Activated CD4-positive, alpha-beta memory T cell treated with anti-CD3 and anti-CD28 coated beads for 36 hours (primary cell): ENCODE measurements around the gene SALL3. TPM values are rescaled to one million over a fixed set of nuclear protein-coding genes. Genes with fewer than 3 reads are reported as not detected.

Experiments used
- CTCF ChIA-PET: fragments of 350-600 bp; sonication (Branson Sonifier 250); formaldehyde crosslinking; loops from one replicate; lab custom pipeline; 2021; ENCODE audit warnings: antibody characterized with exemption, inconsistent platforms; lab: Charles Lee
- POLR2A ChIA-PET: fragments of 350-600 bp; sonication (Branson Sonifier 250); formaldehyde crosslinking; loops from one replicate; lab custom pipeline; 2021; ENCODE audit warnings: antibody characterized with exemption; lab: Charles Lee
- DNase-seq: peaks from one replicate; pipeline ENCODE4 v3.0.0-alpha.2; 2020
- H3K27ac Mint-ChIP-seq: one replicate; pipeline ENCODE4 v1.8.0; 2021; ENCODE audit warnings: mixed read lengths
- H3K27me3 Mint-ChIP-seq: one replicate; pipeline ENCODE4 v1.8.0; 2021; ENCODE audit warnings: mixed read lengths
- H3K36me3 Mint-ChIP-seq: one replicate; pipeline ENCODE4 v1.8.0; 2021; ENCODE audit warnings: mixed read lengths
- H3K4me1 Mint-ChIP-seq: one replicate; pipeline ENCODE4 v1.8.0; 2021; ENCODE audit warnings: low read depth, mixed read lengths
- H3K4me3 Mint-ChIP-seq: one replicate; pipeline ENCODE4 v1.8.0; 2021; ENCODE audit warnings: mild to moderate bottlenecking, mixed read lengths
- H3K9me3 Mint-ChIP-seq: one replicate; pipeline ENCODE4 v1.8.0; 2021; ENCODE audit warnings: mixed read lengths
- intact Hi-C: fragments of 100-400 bp; cut with micrococcal nuclease; formaldehyde crosslinking; loops from one replicate; pipeline ENCODE4 v1.15.1; 2023
- total RNA-seq, 2 experiments: library from RNA; stranded (reverse); gene quantifications; one replicate each; pipeline ENCODE4 v1.2.3, GENCODE V29; 2021

The SALL3 gene
- total RNA-seq, 2 experiments from 2014 or later, result not detected

DNA sequence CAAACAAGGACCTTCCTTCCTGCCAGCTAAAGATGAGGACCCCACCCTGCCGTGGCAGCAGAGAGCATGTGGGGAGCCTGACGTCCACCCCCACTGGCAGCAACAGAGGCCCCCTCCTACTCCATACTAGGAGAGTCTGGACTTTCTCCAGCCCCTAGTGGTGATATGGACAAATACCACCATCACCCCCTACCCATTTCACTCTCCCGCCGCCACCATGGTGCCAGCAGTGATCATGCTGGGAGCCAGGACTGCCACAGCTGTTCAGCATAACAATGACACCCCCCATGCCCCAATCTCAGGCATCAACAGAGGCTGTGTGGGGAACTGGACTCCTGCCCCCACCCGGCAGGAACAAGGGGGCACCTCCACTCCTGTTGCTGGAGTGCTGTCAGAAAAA, 46.9 kb downstream of the SALL3 start:
- H3K4me1 Mint-ChIP-seq, result no peaks in the 10 kb centered on the region
- no peaks in the 10 kb centered on the region for H3K27me3 Mint-ChIP-seq
- CTCF ChIA-PET, result interaction anchor here (0.6 kb wide), 1 partner anchor 1310 kb away, joined by 4 read pairs; no protein-coding TSS in a partner anchor
- H3K9me3 Mint-ChIP-seq, result peaks cover 7% of the 10 kb centered on the region
- POLR2A ChIA-PET, result no interaction called here
- intact Hi-C loops, result no loop called here
- H3K27ac Mint-ChIP-seq, result no peak overlapping the region
- no peak for DNase-seq
- H3K36me3 Mint-ChIP-seq, result no peaks in the 10 kb centered on the region
- H3K4me3 Mint-ChIP-seq, result no peak overlapping the region

- peaks cover 7% of the 10 kb centered on the region for H3K9me3 Mint-ChIP-seq
- intact Hi-C loops, result no loop called here
- H3K36me3 Mint-ChIP-seq, result no peaks in the 10 kb centered on the region
- no peaks in the 10 kb centered on the region for H3K27me3 Mint-ChIP-seq
- H3K27ac Mint-ChIP-seq, result no peak overlapping the region
- CTCF ChIA-PET, result no interaction called here
- H3K4me3 Mint-ChIP-seq, result no peak overlapping the region
- no peaks in the 10 kb centered on the region for H3K4me1 Mint-ChIP-seq
- no peak for DNase-seq
- POLR2A ChIA-PET, result no interaction called here
Observed at GRCh38 chr18:79030680-79031079, 51.1 kb downstream of the SALL3 start.

GRCh38 chr18:79042276-79042675, 62.7 kb downstream of the SALL3 start:
- Mint-ChIP-seq H3K27me3 (peaks cover 9% of the 10 kb centered on the region), H3K9me3 (peaks cover 2% of the 10 kb centered on the region), H3K27ac (no peak overlapping the region), H3K4me1 (no peaks in the 10 kb centered on the region), H3K4me3 (no peak overlapping the region), H3K36me3 (no peaks in the 10 kb centered on the region)
- intact Hi-C loops, result no loop called here
- ChIA-PET CTCF (no interaction called here), POLR2A (no interaction called here)
- no peak for DNase-seq

- ChIA-PET CTCF (no interaction called here), POLR2A (no interaction called here)
- intact Hi-C loops, result no loop called here
- DNase-seq, result no peak
- Mint-ChIP-seq H3K4me1 (no peaks in the 10 kb centered on the region), H3K27me3 (peaks cover 9% of the 10 kb centered on the region), H3K4me3 (no peak overlapping the region), H3K36me3 (no peaks in the 10 kb centered on the region), H3K27ac (no peak overlapping the region), H3K9me3 (peaks cover 2% of the 10 kb centered on the region)
Observed at GRCh38 chr18:79043288-79043687, 63.7 kb downstream of the SALL3 start.

GRCh38 chr18:79046522-79046921, 66.9 kb downstream of the SALL3 start:
- H3K27me3 Mint-ChIP-seq, result peaks cover 6% of the 10 kb centered on the region
- no peaks in the 10 kb centered on the region for H3K9me3 Mint-ChIP-seq
- no peaks in the 10 kb centered on the region for H3K36me3 Mint-ChIP-seq
- DNase-seq, result no peak
- CTCF ChIA-PET, result no interaction called here
- intact Hi-C loops, result no loop called here
- H3K4me3 Mint-ChIP-seq, result no peak overlapping the region
- H3K27ac Mint-ChIP-seq, result no peak overlapping the region
- no peaks in the 10 kb centered on the region for H3K4me1 Mint-ChIP-seq
- POLR2A ChIA-PET, result no interaction called here

- Mint-ChIP-seq H3K27ac (no peak overlapping the region), H3K4me1 (no peaks in the 10 kb centered on the region), H3K9me3 (no peaks in the 10 kb centered on the region), H3K4me3 (no peak overlapping the region), H3K27me3 (peaks cover 6% of the 10 kb centered on the region), H3K36me3 (no peaks in the 10 kb centered on the region)
- no peak for DNase-seq
- intact Hi-C loops, result no loop called here
- ChIA-PET POLR2A (no interaction called here), CTCF (no interaction called here)
Observed at GRCh38 chr18:79047556-79048244, 68.1 kb downstream of the SALL3 start.

GRCh38 chr18:79048245-79048632, 68.6 kb downstream of the SALL3 start:
- H3K4me1 Mint-ChIP-seq, result no peaks in the 10 kb centered on the region
- no peak overlapping the region for H3K4me3 Mint-ChIP-seq
- ChIA-PET CTCF (no interaction called here), POLR2A (no interaction called here)
- H3K9me3 Mint-ChIP-seq, result no peaks in the 10 kb centered on the region
- intact Hi-C loops, result no loop called here
- H3K27ac Mint-ChIP-seq, result no peak overlapping the region
- H3K36me3 Mint-ChIP-seq, result no peaks in the 10 kb centered on the region
- peaks cover 3% of the 10 kb centered on the region for H3K27me3 Mint-ChIP-seq
- DNase-seq, result no peak

- Mint-ChIP-seq H3K9me3 (no peaks in the 10 kb centered on the region), H3K4me1 (no peaks in the 10 kb centered on the region)
- CTCF ChIA-PET, result no interaction called here
Observed at GRCh38 chr18:79049506-79049905, 69.9 kb downstream of the SALL3 start.

More at GRCh38 chr18:79049506-79049905, 69.9 kb downstream of the SALL3 start:
- Mint-ChIP-seq H3K27me3 (peaks cover 5% of the 10 kb centered on the region), H3K36me3 (no peaks in the 10 kb centered on the region), H3K4me3 (no peak overlapping the region), H3K27ac (no peak overlapping the region)
- POLR2A ChIA-PET, result no interaction called here
- DNase-seq, result no peak
- intact Hi-C loops, result no loop called here

Other genes with a start within 250 kb of the SALL3 start
- gene ATP9B, start 89.6 kb downstream of the SALL3 start, total RNA-seq, result 10 to 100 TPM; 15.9 to 16.6 TPM